K562 (cell line): Measurements from ENCODE around the gene SLC44A2. TPM values are rescaled to one million over a fixed set of nuclear protein-coding genes. Genes with fewer than 3 reads are reported as not detected.
A peak's percentile ranks its signal among the peaks of the same experiment; 100 is the strongest.

Experiments
- BCOR ChIP-seq: fragments of 450-650 bp; IDR thresholded peaks from 2 replicates; pipeline ENCODE4 v1.6.1; 2016
- CHD1 ChIP-seq: fragments of 200-600 bp; sonication (generic); IDR thresholded peaks from one replicate; pipeline ENCODE4 v1.6.1; 2012; ENCODE audit warnings: mild to moderate bottlenecking, moderate library complexity, low read length, inconsistent platforms
- CTBP1 ChIP-seq: fragments of 450-650 bp; IDR thresholded peaks from 2 replicates; pipeline ENCODE4 v1.6.1; 2016; ENCODE audit warnings: borderline replicate concordance
- EP400 ChIP-seq: fragments of 450-650 bp; IDR thresholded peaks from 2 replicates; pipeline ENCODE4 v1.6.1; 2017; ENCODE audit warnings: antibody characterized with exemption, mild to moderate bottlenecking, moderate library complexity
- GABPA ChIP-seq: fragments of 200-800 bp; sonication (Bioruptor generic); conservative IDR thresholded peaks from 2 replicates; pipeline ENCODE4 v1.6.1; 2016; ENCODE audit warnings: low read depth, missing genetic modification characterization, missing compliant biosample characterization
- HLTF ChIP-seq: fragments of 450-650 bp; IDR thresholded peaks from 2 replicates; pipeline ENCODE4 v1.6.1; 2016
- KDM1A ChIP-seq, 2 experiments: fragments of 450-650 bp; IDR thresholded peaks; 2 replicates each; pipeline ENCODE4 v1.6.1; 2016; ENCODE audit warnings: mild to moderate bottlenecking in 2 of 2
- RCOR1 ChIP-seq, 2 experiments: IDR thresholded peaks; 2 replicates each; pipeline ENCODE4 v1.6.1; 2012; ENCODE audit warnings: low read depth in 2 of 2, low read length in 2 of 2, borderline replicate concordance in 1 of 2, improper control_type of control experiment in 1 of 2
- ZBTB40 ChIP-seq, 2 experiments: fragments of 450-650 bp in 1 of 2; sonication (generic) in 1 of 2; formaldehyde crosslinking in 1 of 2; IDR thresholded peaks; 2 replicates each; pipeline versions ENCODE4 v1.7.1 to v1.9.0; 2016 to 2022; ENCODE audit warnings: inconsistent platforms in 1 of 2, mild to moderate bottlenecking in 1 of 2, missing genetic modification reagents in 1 of 2
- polyA plus RNA-seq, 8 experiments: library from polyadenylated mRNA; depleted of rRNA in 4 of 8; stranded (reverse) in 5 of 8; unstranded in 3 of 8; fragments of >200 nt; fragmentation: Nextera tagmentation in 2 of 8; fragmentation: Illumina TruSeq in 1 of 8; extraction: Ambion mirVana in 2 of 8; extraction: Trizol in 1 of 8; gene quantifications; 2 replicates each; pipeline versions ENCODE4 v1.2.1 to v1.2.3, GENCODE V29; 2011 to 2014; ENCODE audit warnings: inconsistent platforms in 1 of 8, missing spikeins in 1 of 8
- total RNA-seq, 7 experiments: library from RNA; depleted of rRNA in 6 of 7; stranded (reverse); fragments of >200 nt in 6 of 7; fragmentation: Illumina TruSeq in 2 of 7; extraction: Trizol in 2 of 7; gene quantifications; 2 replicates each; pipeline versions ENCODE4 v1.2.1 to v1.2.3, GENCODE V29; 2011 to 2021; ENCODE audit warnings: low replicate concordance in 1 of 7
- TF ChIP-seq, protein P1 (sequence below): fragments of 450-650 bp; IDR thresholded peaks from 2 replicates; pipeline ENCODE4 v1.6.1; 2017; ENCODE audit warnings: antibody characterized with exemption, mild to moderate bottlenecking

Gene SLC44A2
- total and polyA plus RNA-seq, 9 of the 15 experiments (the other 6 are each of a cell fraction or from before 2014, with no cell fraction given), result 1.1 to 34.2 (median 8.1) TPM

GRCh38 chr19:10603084-10603872 is 22.1 kb upstream of the SLC44A2 start (continued):
- TF ChIP-seq ZBTB40 (IDR thresholded peaks at IDR 0.05), result no peak; the same call in 1 of the 2 replicates
- no peak for TF ChIP-seq ZBTB40 (CRISPR knock-in tag; IDR thresholded peaks at IDR 0.05)
- TF ChIP-seq HLTF, result no peak
- peak; percentile 45 to 63; a peak in 3 of 4 replicates for TF ChIP-seq KDM1A (IDR thresholded peaks at IDR 0.05)
- peak; percentile 82 for TF ChIP-seq BCOR
- TF ChIP-seq GABPA (tag), result peak; percentile 64; the same call in 1 of the 2 replicates
- TF ChIP-seq CHD1, result peak; percentile 13
- 0 out of 4 replicates have a peak, but pooled peaks of 1 of the 2 experiments have one; percentile 23 for TF ChIP-seq RCOR1 (IDR thresholded peaks at IDR 0.05; ENCODE audit: borderline replicate concordance in 1 of 2, low read depth in 2 of 2, low read length in 2 of 2)
- TF ChIP-seq CTBP1, result 0 out of 2 replicates have a peak, but pooled peaks have one; percentile 11
- TF ChIP-seq, protein P1, sequence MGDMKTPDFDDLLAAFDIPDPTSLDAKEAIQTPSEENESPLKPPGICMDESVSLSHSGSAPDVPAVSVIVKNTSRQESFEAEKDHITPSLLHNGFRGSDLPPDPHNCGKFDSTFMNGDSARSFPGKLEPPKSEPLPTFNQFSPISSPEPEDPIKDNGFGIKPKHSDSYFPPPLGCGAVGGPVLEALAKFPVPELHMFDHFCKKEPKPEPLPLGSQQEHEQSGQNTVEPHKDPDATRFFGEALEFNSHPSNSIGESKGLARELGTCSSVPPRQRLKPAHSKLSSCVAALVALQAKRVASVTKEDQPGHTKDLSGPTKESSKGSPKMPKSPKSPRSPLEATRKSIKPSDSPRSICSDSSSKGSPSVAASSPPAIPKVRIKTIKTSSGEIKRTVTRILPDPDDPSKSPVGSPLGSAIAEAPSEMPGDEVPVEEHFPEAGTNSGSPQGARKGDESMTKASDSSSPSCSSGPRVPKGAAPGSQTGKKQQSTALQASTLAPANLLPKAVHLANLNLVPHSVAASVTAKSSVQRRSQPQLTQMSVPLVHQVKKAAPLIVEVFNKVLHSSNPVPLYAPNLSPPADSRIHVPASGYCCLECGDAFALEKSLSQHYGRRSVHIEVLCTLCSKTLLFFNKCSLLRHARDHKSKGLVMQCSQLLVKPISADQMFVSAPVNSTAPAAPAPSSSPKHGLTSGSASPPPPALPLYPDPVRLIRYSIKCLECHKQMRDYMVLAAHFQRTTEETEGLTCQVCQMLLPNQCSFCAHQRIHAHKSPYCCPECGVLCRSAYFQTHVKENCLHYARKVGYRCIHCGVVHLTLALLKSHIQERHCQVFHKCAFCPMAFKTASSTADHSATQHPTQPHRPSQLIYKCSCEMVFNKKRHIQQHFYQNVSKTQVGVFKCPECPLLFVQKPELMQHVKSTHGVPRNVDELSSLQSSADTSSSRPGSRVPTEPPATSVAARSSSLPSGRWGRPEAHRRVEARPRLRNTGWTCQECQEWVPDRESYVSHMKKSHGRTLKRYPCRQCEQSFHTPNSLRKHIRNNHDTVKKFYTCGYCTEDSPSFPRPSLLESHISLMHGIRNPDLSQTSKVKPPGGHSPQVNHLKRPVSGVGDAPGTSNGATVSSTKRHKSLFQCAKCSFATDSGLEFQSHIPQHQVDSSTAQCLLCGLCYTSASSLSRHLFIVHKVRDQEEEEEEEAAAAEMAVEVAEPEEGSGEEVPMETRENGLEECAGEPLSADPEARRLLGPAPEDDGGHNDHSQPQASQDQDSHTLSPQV, result no peak
- peak; percentile 6; the same call in 1 of the 2 replicates for TF ChIP-seq EP400
